ENCODE measurements around the gene FBXL16.

- TF ChIP-seq POLR2AphosphoS5 (IDR thresholded peaks at IDR 0.05; ENCODE audit: low read depth, low read length) (no peak), TAF1 (IDR thresholded peaks at IDR 0.05; ENCODE audit: low read depth, low read length) (no peak)
These were observed 38.4 kb downstream of the FBXL16 start for GRCh38 chr16:667113-667779.
